HL-60/S4 (cell line): ENCODE measurements around the gene FBXL7.

Experiments used
- in situ Hi-C: fragments of 300-500 bp; cut with MboI; formaldehyde crosslinking; loops from 2 replicates; pipeline ENCODE4 v1.14.3; 2022; ENCODE audit warnings: low sequenced_read_pairs

Gene FBXL7

DNA sequence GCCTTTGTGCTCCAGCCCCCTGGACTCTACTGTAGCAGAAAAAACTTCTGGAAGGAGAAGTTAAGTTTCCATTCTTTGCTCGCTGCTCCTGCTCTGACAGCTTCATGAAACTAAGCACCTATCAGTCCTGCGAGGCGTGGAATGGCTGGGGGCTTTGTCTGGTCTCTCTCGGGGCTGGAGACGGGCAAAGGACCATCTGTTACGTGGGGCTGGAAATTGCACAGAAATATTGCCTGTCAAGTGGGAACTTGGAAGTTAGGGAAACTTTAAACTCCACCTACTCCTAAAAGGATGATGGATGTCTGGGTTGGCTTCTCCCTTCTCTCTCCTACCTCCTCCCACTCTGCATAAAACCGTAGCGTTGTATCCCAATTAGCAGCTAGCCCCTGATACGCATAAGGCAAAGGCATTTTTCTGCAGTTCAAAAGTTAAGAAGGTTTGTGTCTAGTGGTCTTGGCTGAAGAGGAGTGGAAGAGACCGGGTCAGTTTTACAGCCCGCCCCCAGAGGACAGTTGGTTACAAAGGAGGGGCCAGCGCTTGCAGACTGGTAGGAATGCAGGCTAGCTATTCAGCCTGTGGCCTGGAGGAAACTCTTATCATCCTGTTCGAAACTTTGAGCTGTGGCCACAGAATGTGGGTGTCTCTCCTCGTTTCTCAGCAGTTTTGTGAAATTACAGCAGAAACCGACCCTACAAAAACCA is 1.3 kb downstream of the FBXL7 start:
- in situ Hi-C loops, result no loop called here

DNA sequence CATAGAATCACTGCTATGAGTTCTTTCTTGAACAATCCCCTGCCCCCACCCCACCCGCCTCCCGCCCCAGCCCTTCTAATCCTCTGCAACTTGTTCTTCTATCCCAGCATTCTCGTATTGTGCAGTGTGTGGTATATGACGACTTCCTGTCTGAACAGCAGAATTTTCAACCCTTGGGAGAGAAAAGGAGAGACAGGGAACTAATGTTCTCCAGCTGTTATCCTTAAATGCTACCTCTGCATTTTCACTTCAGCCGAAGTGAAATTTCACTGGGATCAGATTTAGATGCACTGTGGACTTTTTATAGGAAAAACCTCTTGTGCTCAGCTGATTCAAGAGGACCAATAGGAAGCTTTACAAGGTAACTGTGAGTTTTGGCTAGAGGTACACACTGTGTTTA is 2.2 kb downstream of the FBXL7 start:
- in situ Hi-C loops, result no loop called here

GRCh38 chr5:15506146-15506545 is 6.2 kb downstream of the FBXL7 start:
- in situ Hi-C loops, result no loop called here

DNA sequence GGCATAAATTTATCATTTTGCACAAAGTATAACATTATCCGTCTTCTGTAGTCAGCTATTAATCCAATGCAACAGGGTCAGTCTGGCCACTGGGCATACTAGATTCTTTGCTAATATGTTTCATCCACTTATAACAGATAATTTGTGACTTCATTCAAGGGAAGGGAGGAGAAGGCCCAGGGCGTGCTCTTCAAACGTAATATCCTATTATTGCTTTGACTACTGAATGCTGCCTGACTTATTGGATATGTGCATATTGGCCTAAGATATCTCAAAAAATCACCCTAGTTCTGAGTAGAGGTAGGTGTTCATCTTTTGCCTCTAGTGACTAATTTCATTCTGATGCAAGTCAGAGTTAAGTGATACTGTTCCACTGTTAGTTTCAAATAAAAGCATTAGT is 6.9 kb downstream of the FBXL7 start:
- in situ Hi-C loops, result no loop called here

GRCh38 chr5:15510092-15510491 is 10.1 kb downstream of the FBXL7 start:
- in situ Hi-C loops, result no loop called here

DNA sequence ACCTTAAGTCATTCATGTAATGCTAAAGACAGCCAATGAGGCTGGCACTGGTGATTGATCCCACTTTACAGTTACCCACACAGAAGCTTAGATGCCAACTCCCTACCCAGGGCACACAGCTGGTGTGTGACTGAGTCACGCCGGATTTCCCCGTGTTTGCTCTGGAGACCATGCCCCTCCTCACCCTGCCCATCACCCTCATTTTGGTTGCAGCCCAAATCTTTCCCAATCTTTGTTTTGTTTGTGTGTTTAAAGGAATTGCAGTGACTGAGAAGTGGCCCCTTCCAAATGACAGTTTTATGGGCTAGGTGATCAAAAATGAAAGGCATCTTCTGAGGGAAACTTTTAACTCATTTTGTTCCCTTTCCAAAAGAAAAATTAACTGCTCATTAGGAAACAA is 10.9 kb downstream of the FBXL7 start:
- in situ Hi-C loops, result no loop called here

- in situ Hi-C loops, result no loop called here
Observed at GRCh38 chr5:15513431-15513830, 13.5 kb downstream of the FBXL7 start.

- in situ Hi-C loops, result no loop called here
Observed at GRCh38 chr5:15513911-15514310, 13.9 kb downstream of the FBXL7 start.

- in situ Hi-C loops, result no loop called here
Observed at GRCh38 chr5:15515229-15515628, 15.2 kb downstream of the FBXL7 start.

GRCh38 chr5:15516486-15516885 is 16.5 kb downstream of the FBXL7 start:
- in situ Hi-C loops, result no loop called here

DNA sequence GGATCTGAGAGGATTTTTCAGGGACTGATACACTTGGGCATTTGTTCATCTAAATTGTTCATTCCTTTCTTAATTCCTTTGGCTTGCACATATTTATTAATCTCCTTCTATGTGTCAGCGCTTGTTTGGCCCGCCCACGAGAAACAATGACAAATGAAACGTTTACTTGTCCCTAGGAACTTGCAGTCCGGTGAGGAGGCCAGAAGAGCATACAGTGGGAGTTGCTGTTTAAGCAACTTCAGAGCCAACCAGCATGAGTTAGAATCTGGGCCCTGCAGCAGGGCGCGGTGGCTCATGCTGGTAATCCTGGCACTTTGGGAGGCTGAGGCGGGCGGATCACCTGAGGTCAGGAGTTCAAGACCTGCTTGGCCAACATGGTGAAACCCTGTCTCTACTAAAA is 18.8 kb downstream of the FBXL7 start:
- in situ Hi-C loops, result no loop called here

DNA sequence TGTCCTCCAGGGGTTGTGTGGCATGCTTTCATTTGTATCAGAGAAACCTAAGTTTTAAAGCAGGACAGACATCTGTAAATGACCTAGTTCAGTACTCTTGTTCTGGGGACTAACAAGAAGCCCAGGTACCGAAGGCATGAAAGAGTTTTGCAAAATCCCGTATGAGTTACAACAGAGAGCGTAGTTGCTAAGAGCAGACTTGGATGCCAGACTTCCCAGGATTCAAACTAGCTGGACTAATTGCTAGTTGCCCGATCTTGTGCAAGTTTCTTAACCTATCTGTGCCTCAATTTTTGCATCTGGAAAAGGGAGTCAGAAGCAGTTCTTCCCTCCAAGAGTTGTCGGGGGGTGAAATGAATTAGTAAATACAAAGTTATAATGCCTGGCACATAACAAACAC is 20.9 kb downstream of the FBXL7 start:
- in situ Hi-C loops, result no loop called here

DNA sequence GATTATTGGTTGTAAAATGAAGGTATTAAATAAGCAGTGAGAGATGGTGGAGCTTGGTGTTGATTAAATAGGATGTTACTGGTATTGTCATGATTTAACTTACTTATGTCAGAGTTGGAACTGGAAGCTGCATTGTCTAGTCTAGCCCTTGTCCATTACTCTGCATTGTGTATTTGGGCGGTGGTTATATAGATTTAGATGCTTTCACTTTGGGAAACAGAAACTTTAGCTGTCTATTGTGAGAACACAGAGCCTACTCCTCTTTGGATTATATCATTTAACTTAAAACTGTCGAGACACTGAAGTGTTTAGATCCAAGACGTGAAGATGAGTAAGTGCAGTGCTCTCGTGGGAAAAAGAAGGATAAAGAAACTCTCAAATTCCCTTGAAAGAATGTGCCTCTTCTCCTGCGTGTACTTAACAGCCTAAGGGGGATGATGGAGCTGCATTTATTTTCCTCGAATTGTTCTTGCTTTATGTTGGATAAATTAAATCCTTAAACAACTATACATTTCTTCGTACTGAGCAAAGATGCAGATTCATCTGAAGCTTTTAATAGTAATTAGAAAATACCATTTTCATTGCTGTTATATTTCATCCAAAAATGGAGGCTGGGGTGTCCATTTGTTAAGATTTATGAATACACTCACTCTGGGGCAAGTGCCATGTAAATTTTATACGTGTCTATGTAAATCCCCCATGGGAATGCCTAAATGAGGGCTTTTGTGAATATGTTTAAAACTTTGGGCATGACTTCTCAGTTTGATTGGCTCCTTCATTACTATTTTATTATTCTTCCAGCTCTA is 21.6 kb downstream of the FBXL7 start:
- in situ Hi-C loops, result no loop called here

DNA sequence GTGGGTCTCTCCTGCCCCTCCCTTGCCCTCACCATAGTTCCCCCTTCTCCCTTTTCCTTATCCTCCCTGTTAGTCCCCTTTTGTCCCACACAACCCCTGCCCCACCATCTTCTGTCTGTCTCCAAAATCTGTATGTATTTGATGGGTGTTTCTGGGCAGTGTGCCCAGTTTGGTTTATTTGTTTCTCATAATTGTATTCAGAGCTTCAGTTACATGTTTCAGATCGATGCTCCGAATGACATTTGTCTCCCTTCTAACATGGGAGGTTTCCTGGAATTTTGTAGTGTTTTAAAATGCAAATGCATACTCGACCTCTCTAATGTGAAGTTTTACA is 22.2 kb downstream of the FBXL7 start:
- in situ Hi-C loops, result no loop called here

DNA sequence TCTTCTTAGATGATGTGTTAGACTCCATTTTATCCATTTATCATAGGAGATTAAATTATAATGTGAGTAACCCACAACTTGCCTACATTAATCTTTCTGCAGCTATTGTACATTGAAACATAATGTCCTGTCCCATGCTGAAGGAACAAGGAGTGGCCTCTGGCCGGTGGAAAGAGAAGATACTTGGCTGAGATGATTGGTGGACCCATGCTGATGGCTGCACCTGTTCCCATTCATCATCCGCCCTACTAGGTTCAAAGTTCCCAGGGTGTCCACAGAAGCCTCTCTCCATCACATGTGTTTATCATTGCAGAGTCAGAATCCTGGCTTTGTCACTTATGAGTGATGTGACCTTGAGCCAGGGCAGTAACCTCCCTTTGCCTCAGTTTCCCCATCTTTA is 24.7 kb downstream of the FBXL7 start:
- in situ Hi-C loops, result no loop called here

- in situ Hi-C loops, result no loop called here
Observed at GRCh38 chr5:15525703-15526275, 25.8 kb downstream of the FBXL7 start.

- in situ Hi-C loops, result no loop called here
Observed at GRCh38 chr5:15526413-15526812, 26.4 kb downstream of the FBXL7 start.

DNA sequence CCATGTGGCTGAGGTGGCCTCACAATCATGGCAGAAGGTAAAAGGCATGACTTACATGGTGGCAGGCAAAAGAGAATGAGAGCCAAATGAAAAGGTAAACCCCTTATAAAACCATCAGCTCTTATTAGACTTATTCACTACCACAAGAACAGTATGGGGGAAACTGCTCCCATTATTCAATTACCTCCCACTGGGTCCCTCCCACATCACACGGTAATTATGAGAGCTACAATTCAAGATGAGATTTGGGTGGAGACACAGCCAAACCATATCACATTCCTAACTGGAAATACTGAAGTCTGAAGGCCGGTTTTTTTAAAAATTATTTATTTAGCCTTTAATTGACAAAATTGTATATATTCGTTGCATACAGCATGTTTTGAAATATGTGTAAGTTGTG is 28.5 kb downstream of the FBXL7 start:
- in situ Hi-C loops, result no loop called here

GRCh38 chr5:15529013-15529412 is 29.0 kb downstream of the FBXL7 start:
- in situ Hi-C loops, result no loop called here

DNA sequence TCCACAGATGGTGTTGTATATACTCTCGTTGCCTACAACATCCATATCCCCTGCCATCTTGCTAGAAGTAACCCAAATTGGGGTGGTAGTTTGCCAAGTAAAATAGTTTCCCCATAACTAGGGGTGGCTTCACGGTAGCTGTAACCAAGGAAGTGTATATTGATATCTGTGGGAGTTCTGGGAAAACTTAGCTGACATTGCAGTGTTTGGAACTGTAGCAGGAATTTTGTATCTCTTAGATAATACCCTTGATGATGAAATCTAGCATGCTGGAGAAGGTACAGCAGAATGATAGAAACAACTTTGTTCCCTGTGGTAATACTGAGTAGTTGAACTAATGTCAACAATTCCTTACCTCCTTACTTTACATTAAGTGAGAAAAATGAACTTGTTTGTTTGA is 29.8 kb downstream of the FBXL7 start:
- in situ Hi-C loops, result no loop called here

GRCh38 chr5:15533129-15533893 is 33.3 kb downstream of the FBXL7 start:
- in situ Hi-C loops, result no loop called here

GRCh38 chr5:15535938-15536337 is 36.0 kb downstream of the FBXL7 start:
- in situ Hi-C loops, result no loop called here
